GM23338 (cell line): Measurements from ENCODE around the gene LPP. TPM values are rescaled to one million over a fixed set of nuclear protein-coding genes. Genes with fewer than 3 reads are reported as not detected.

Experiments used
- ATAC-seq: fragments of 200-7000 bp; cut with Tn5 transposase; 3 replicates; pipeline ENCODE4 v1.9.1; 2020
- DNase-seq: peaks from one replicate; pipeline ENCODE4 v3.0.0-alpha.2; 2015; ENCODE audit warnings: low spot score
- H2AFZ ChIP-seq: fragments of 200-600 bp; sonication (generic); 2 replicates; pipeline ENCODE4 v1.8.0; 2016; ENCODE audit warnings: antibody characterized with exemption, mild to moderate bottlenecking, moderate library complexity
- H3F3A ChIP-seq: fragments of 200-600 bp; sonication (generic); replicated peaks from 2 replicates; pipeline ENCODE4 v1.8.0; 2017; ENCODE audit warnings: antibody characterized with exemption, mixed run types, low read depth
- H3K27ac ChIP-seq: fragments of 200-600 bp; sonication (generic); 2 replicates; pipeline ENCODE4 v1.6.1; 2016; ENCODE audit warnings: low read depth
- H3K27me3 ChIP-seq: fragments of 200-600 bp; sonication (generic); 2 replicates; pipeline ENCODE4 v1.8.0; 2016; ENCODE audit warnings: mild to moderate bottlenecking, mixed run types, moderate library complexity; ENCODE audit not compliant: insufficient read depth
- H3K36me3 ChIP-seq: fragments of 200-600 bp; sonication (generic); 2 replicates; pipeline ENCODE4 v1.8.0; 2016; ENCODE audit warnings: mild to moderate bottlenecking; ENCODE audit not compliant: insufficient read depth
- H3K4me1 ChIP-seq: fragments of 200-600 bp; sonication (generic); 2 replicates; pipeline ENCODE4 v1.8.0; 2016; ENCODE audit warnings: mild to moderate bottlenecking, moderate library complexity; ENCODE audit not compliant: insufficient read depth
- H3K4me2 ChIP-seq: fragments of 200-600 bp; sonication (generic); 2 replicates; pipeline ENCODE4 v1.7.1; 2017; ENCODE audit warnings: mixed run types
- H3K4me3 ChIP-seq: fragments of 200-600 bp; sonication (generic); 2 replicates; pipeline ENCODE4 v1.6.1; 2016; ENCODE audit warnings: mixed run types
- H3K79me2 ChIP-seq: fragments of 200-600 bp; sonication (generic); replicated peaks from 2 replicates; pipeline ENCODE4 v1.8.0; 2017; ENCODE audit warnings: mild to moderate bottlenecking; ENCODE audit not compliant: insufficient read depth
- H3K9me2 ChIP-seq: fragments of 200-600 bp; sonication (generic); 2 replicates; pipeline ENCODE4 v1.8.0; 2017; ENCODE audit not compliant: insufficient read depth
- H4K20me1 ChIP-seq: fragments of 200-600 bp; sonication (generic); replicated peaks from 2 replicates; pipeline ENCODE4 v1.8.0; 2017; ENCODE audit warnings: mild to moderate bottlenecking; ENCODE audit not compliant: insufficient read depth
- H3K27ac Mint-ChIP-seq: 2 replicates; pipeline ENCODE4 v1.8.0; 2020; ENCODE audit warnings: inconsistent platforms, mild to moderate bottlenecking, moderate library complexity, mixed read lengths
- H3K27me3 Mint-ChIP-seq: 3 replicates; pipeline ENCODE4 v1.8.0; 2022; ENCODE audit warnings: low read depth, mild to moderate bottlenecking, moderate library complexity, mixed read lengths, inconsistent platforms; ENCODE audit not compliant: insufficient read depth, poor library complexity
- H3K36me3 Mint-ChIP-seq: 3 replicates; pipeline ENCODE4 v1.8.0; 2021; ENCODE audit warnings: low read depth, mild to moderate bottlenecking, inconsistent platforms, moderate library complexity, mixed read lengths
- H3K4me1 Mint-ChIP-seq: 3 replicates; pipeline ENCODE4 v1.8.0; 2020; ENCODE audit warnings: mild to moderate bottlenecking, inconsistent platforms, mixed read lengths
- H3K4me3 Mint-ChIP-seq: 3 replicates; pipeline ENCODE4 v1.8.0; 2021; ENCODE audit warnings: moderate library complexity, mild to moderate bottlenecking, inconsistent platforms, mixed read lengths
- H3K9me3 Mint-ChIP-seq: 3 replicates; pipeline ENCODE4 v1.8.0; 2020; ENCODE audit warnings: moderate library complexity, mild to moderate bottlenecking, inconsistent platforms, mixed read lengths
- CREB1 ChIP-seq: fragments of 250-450 bp; sonication (Bioruptor Pico); IDR thresholded peaks from 2 replicates; pipeline ENCODE4 v1.5.0; 2020; ENCODE audit warnings: low read depth, mild to moderate bottlenecking, moderate library complexity
- EZH2 ChIP-seq: fragments of 200-600 bp; sonication (generic); IDR thresholded peaks from one replicate; pipeline ENCODE4 v1.8.0; 2017; ENCODE audit warnings: antibody characterized with exemption, mild to moderate bottlenecking, low read depth; ENCODE audit not compliant: unreplicated experiment
- EZH2phosphoT487 ChIP-seq: fragments of 200-600 bp; sonication (generic); IDR thresholded peaks from one replicate; pipeline ENCODE4 v1.8.1; 2018; ENCODE audit warnings: antibody characterized with exemption; ENCODE audit not compliant: unreplicated experiment
- JUNB ChIP-seq: IDR thresholded peaks from one replicate; pipeline ENCODE4 v1.6.1; 2016; ENCODE audit warnings: antibody characterized with exemption; ENCODE audit not compliant: unreplicated experiment
- NANOG ChIP-seq: IDR thresholded peaks from 2 replicates; pipeline ENCODE4 v1.6.1; 2016; ENCODE audit warnings: antibody characterized with exemption, borderline replicate concordance
- POLR2AphosphoS5 ChIP-seq: IDR thresholded peaks from 2 replicates; pipeline ENCODE4 v1.6.1; 2016; ENCODE audit warnings: antibody characterized with exemption, low read depth
- STAT1 ChIP-seq: IDR thresholded peaks from one replicate; pipeline ENCODE4 v1.6.1; 2016; ENCODE audit warnings: antibody characterized with exemption; ENCODE audit not compliant: unreplicated experiment
- ZNF114 ChIP-seq: fragments of 250-450 bp; sonication (Bioruptor Pico); IDR thresholded peaks from 2 replicates; pipeline ENCODE4 v1.5.0; 2020; ENCODE audit warnings: mild to moderate bottlenecking, moderate library complexity
- ZNF331 ChIP-seq: fragments of 250-450 bp; sonication (Bioruptor Pico); IDR thresholded peaks from 2 replicates; pipeline ENCODE4 v1.5.0; 2020; ENCODE audit warnings: low read depth, mild to moderate bottlenecking, moderate library complexity
- polyA plus RNA-seq: library from polyadenylated mRNA; unstranded; fragments of >200 nt; fragmentation: Nextera tagmentation; extraction: Ambion mirVana; gene quantifications from 2 replicates; pipeline ENCODE4 v1.2.1, GENCODE V29; 2016
- total RNA-seq: library from RNA; depleted of rRNA; stranded (reverse); fragments of >200 nt; shearing (Covaris generic); gene quantifications from 2 replicates; pipeline ENCODE4 v1.2.3, GENCODE V29; 2014
- TF ChIP-seq, protein P1 (sequence below): fragments of 250-450 bp; sonication (Bioruptor Pico); IDR thresholded peaks from 2 replicates; pipeline ENCODE4 v1.5.0; 2020; ENCODE audit warnings: mild to moderate bottlenecking, moderate library complexity
- TF ChIP-seq, protein P2 (sequence below): IDR thresholded peaks from one replicate; pipeline ENCODE4 v1.6.1; 2018; ENCODE audit warnings: antibody characterized with exemption; ENCODE audit not compliant: unreplicated experiment
- TF ChIP-seq, protein P3 (sequence below): IDR thresholded peaks from 2 replicates; pipeline ENCODE4 v1.6.1; 2016; ENCODE audit warnings: antibody characterized with exemption

LPP gene
- total and polyA plus RNA-seq, 2 experiments from 2014 or later = 23.0 to 35.2 TPM

DNA sequence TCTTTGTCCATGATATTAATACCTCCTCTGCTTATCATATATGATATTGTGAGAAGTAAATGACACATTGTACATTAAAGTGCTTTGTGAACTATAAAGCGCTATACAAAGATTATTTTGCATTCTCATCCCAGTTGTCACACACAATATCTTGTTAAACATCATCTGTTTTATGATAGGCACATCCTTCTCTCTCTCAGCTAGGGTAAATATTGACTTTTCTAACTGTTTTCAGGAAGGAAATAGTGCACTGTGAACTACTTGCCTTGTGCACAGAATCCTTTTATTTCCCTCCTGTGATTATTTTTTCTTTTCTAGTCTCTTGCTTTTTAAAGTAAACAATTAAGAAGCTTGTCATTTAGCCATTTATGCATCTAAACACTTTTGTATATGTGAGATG is 388.2 kb downstream of the LPP start:
- Mint-ChIP-seq H3K36me3 (no peaks in the 10 kb centered on the region), H3K27me3 (no peaks in the 10 kb centered on the region), H3K4me3 (no peak overlapping the region), H3K4me1 (no peaks in the 10 kb centered on the region), H3K9me3 (no peaks in the 10 kb centered on the region), H3K27ac (no peak overlapping the region)
- TF ChIP-seq, protein P1, sequence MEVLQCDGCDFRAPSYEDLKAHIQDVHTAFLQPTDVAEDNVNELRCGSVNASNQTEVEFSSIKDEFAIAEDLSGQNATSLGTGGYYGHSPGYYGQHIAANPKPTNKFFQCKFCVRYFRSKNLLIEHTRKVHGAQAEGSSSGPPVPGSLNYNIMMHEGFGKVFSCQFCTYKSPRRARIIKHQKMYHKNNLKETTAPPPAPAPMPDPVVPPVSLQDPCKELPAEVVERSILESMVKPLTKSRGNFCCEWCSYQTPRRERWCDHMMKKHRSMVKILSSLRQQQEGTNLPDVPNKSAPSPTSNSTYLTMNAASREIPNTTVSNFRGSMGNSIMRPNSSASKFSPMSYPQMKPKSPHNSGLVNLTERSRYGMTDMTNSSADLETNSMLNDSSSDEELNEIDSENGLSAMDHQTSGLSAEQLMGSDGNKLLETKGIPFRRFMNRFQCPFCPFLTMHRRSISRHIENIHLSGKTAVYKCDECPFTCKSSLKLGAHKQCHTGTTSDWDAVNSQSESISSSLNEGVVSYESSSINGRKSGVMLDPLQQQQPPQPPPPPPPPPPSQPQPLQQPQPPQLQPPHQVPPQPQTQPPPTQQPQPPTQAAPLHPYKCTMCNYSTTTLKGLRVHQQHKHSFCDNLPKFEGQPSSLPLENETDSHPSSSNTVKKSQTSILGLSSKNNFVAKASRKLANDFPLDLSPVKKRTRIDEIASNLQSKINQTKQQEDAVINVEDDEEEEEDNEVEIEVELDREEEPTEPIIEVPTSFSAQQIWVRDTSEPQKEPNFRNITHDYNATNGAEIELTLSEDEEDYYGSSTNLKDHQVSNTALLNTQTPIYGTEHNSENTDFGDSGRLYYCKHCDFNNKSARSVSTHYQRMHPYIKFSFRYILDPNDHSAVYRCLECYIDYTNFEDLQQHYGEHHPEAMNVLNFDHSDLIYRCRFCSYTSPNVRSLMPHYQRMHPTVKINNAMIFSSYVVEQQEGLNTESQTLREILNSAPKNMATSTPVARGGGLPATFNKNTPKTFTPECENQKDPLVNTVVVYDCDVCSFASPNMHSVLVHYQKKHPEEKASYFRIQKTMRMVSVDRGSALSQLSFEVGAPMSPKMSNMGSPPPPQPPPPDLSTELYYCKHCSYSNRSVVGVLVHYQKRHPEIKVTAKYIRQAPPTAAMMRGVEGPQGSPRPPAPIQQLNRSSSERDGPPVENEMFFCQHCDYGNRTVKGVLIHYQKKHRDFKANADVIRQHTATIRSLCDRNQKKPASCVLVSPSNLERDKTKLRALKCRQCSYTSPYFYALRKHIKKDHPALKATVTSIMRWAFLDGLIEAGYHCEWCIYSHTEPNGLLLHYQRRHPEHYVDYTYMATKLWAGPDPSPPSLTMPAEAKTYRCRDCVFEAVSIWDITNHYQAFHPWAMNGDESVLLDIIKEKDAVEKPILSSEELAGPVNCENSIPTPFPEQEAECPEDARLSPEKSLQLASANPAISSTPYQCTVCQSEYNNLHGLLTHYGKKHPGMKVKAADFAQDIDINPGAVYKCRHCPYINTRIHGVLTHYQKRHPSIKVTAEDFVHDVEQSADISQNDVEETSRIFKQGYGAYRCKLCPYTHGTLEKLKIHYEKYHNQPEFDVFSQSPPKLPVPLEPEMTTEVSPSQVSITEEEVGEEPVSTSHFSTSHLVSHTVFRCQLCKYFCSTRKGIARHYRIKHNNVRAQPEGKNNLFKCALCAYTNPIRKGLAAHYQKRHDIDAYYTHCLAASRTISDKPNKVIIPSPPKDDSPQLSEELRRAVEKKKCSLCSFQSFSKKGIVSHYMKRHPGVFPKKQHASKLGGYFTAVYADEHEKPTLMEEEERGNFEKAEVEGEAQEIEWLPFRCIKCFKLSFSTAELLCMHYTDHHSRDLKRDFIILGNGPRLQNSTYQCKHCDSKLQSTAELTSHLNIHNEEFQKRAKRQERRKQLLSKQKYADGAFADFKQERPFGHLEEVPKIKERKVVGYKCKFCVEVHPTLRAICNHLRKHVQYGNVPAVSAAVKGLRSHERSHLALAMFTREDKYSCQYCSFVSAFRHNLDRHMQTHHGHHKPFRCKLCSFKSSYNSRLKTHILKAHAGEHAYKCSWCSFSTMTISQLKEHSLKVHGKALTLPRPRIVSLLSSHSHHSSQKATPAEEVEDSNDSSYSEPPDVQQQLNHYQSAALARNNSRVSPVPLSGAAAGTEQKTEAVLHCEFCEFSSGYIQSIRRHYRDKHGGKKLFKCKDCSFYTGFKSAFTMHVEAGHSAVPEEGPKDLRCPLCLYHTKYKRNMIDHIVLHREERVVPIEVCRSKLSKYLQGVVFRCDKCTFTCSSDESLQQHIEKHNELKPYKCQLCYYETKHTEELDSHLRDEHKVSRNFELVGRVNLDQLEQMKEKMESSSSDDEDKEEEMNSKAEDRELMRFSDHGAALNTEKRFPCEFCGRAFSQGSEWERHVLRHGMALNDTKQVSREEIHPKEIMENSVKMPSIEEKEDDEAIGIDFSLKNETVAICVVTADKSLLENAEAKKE = no peak
- no peak for TF ChIP-seq EZH2phosphoT487
- no peak for TF ChIP-seq NANOG
- TF ChIP-seq, protein P2, sequence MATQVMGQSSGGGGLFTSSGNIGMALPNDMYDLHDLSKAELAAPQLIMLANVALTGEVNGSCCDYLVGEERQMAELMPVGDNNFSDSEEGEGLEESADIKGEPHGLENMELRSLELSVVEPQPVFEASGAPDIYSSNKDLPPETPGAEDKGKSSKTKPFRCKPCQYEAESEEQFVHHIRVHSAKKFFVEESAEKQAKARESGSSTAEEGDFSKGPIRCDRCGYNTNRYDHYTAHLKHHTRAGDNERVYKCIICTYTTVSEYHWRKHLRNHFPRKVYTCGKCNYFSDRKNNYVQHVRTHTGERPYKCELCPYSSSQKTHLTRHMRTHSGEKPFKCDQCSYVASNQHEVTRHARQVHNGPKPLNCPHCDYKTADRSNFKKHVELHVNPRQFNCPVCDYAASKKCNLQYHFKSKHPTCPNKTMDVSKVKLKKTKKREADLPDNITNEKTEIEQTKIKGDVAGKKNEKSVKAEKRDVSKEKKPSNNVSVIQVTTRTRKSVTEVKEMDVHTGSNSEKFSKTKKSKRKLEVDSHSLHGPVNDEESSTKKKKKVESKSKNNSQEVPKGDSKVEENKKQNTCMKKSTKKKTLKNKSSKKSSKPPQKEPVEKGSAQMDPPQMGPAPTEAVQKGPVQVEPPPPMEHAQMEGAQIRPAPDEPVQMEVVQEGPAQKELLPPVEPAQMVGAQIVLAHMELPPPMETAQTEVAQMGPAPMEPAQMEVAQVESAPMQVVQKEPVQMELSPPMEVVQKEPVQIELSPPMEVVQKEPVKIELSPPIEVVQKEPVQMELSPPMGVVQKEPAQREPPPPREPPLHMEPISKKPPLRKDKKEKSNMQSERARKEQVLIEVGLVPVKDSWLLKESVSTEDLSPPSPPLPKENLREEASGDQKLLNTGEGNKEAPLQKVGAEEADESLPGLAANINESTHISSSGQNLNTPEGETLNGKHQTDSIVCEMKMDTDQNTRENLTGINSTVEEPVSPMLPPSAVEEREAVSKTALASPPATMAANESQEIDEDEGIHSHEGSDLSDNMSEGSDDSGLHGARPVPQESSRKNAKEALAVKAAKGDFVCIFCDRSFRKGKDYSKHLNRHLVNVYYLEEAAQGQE = no peak
- TF ChIP-seq CREB1 = no peak
- no peak for TF ChIP-seq JUNB
- no peak for TF ChIP-seq POLR2AphosphoS5
- TF ChIP-seq EZH2 = no peak
- no peak for TF ChIP-seq STAT1
- TF ChIP-seq ZNF331 = no peak
- TF ChIP-seq ZNF114 (CRISPR knock-in tag) = no peak
- TF ChIP-seq, protein P3, sequence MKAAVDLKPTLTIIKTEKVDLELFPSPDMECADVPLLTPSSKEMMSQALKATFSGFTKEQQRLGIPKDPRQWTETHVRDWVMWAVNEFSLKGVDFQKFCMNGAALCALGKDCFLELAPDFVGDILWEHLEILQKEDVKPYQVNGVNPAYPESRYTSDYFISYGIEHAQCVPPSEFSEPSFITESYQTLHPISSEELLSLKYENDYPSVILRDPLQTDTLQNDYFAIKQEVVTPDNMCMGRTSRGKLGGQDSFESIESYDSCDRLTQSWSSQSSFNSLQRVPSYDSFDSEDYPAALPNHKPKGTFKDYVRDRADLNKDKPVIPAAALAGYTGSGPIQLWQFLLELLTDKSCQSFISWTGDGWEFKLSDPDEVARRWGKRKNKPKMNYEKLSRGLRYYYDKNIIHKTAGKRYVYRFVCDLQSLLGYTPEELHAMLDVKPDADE = no peak
- Histone ChIP-seq H3K4me1 (no peaks in the 10 kb centered on the region), H3K9me2 (no peaks in the 10 kb centered on the region), H3K4me3 (no peak overlapping the region), H3K79me2 (no peaks in the 10 kb centered on the region), H2AFZ (no peak overlapping the region), H3K4me2 (no peak overlapping the region), H3K27ac (no peak overlapping the region), H3F3A (no peaks in the 10 kb centered on the region), H4K20me1 (no peaks in the 10 kb centered on the region), H3K27me3 (no peaks in the 10 kb centered on the region), H3K36me3 (no peaks in the 10 kb centered on the region)
- no peak for DNase-seq
- no peak for ATAC-seq
